Fibroblast of lung (primary cell): Measurements from ENCODE around the gene SLC27A3. TPM values are rescaled to one million over a fixed set of nuclear protein-coding genes. Genes with fewer than 3 reads are reported as not detected.

Source experiments
- DNase-seq, 2 donors: peaks; one replicate each; pipeline versions ENCODE4 v3.0.0 to v3.0.0-alpha.2; 2010; ENCODE audit warnings: low read depth in 2 of 2
- H2AFZ ChIP-seq: 2 replicates; pipeline ENCODE4 v1.5.1; 2012; ENCODE audit warnings: low read length, control low read depth, inconsistent platforms
- H3K27ac ChIP-seq: 2 replicates; pipeline ENCODE4 v1.5.1; 2011; ENCODE audit warnings: low read length, control low read depth; ENCODE audit not compliant: insufficient read depth
- H3K27me3 ChIP-seq: 2 replicates; pipeline ENCODE4 v1.5.1; 2011; ENCODE audit warnings: mild to moderate bottlenecking, low read length; ENCODE audit not compliant: control insufficient read depth, insufficient read depth
- H3K36me3 ChIP-seq: 2 replicates; pipeline ENCODE4 v1.5.1; 2011; ENCODE audit warnings: low read length; ENCODE audit not compliant: control insufficient read depth, insufficient read depth
- H3K4me1 ChIP-seq: 2 replicates; pipeline ENCODE4 v1.5.1; 2011; ENCODE audit warnings: low read length; ENCODE audit not compliant: control insufficient read depth, insufficient read depth; ENCODE audit errors: extremely low read depth
- H3K4me2 ChIP-seq: 2 replicates; pipeline ENCODE4 v1.5.1; 2011; ENCODE audit warnings: low read length, control low read depth; ENCODE audit not compliant: insufficient read depth; ENCODE audit errors: extremely low read depth
- H3K4me3 ChIP-seq, 4 experiments: fragments of 200-600 bp in 1 of 4; sonication (generic) in 1 of 4; replicated peaks in 1 of 4; 2 replicates each; pipeline ENCODE4 v1.5.1; 2011 to 2016; ENCODE audit warnings: low read length in 4 of 4, low read depth in 3 of 4, mild to moderate bottlenecking in 3 of 4, control low read depth in 2 of 4, inconsistent platforms in 1 of 4, mixed read lengths in 1 of 4; ENCODE audit not compliant: insufficient read depth in 1 of 4; ENCODE audit errors: control extremely low read depth in 1 of 4
- H3K79me2 ChIP-seq: 2 replicates; pipeline ENCODE4 v1.5.1; 2012; ENCODE audit warnings: mild to moderate bottlenecking, low read length, inconsistent platforms; ENCODE audit not compliant: control insufficient read depth, insufficient read depth
- H3K9ac ChIP-seq: 2 replicates; pipeline ENCODE4 v1.5.1; 2011; ENCODE audit warnings: mild to moderate bottlenecking, low read length, control low read depth; ENCODE audit not compliant: insufficient read depth
- H3K9me3 ChIP-seq: 2 replicates; pipeline ENCODE4 v1.5.1; 2012; ENCODE audit warnings: low read depth, low read length; ENCODE audit not compliant: control insufficient read depth, insufficient read depth
- H4K20me1 ChIP-seq: 2 replicates; pipeline ENCODE4 v1.5.1; 2011; ENCODE audit warnings: low read length; ENCODE audit not compliant: control insufficient read depth, insufficient read depth; ENCODE audit errors: extremely low read depth
- EZH2 ChIP-seq: IDR thresholded peaks from 2 replicates; pipeline ENCODE4 v1.5.1; 2012; ENCODE audit warnings: low read length, control low read depth, mild to moderate bottlenecking; ENCODE audit errors: missing control alignments
- polyA plus RNA-seq, 2 donors: library from polyadenylated mRNA; depleted of rRNA in 1 of 2; stranded (reverse) in 1 of 2; unstranded in 1 of 2; fragments of >200 nt; gene quantifications; 2 replicates each; pipeline ENCODE4 v1.2.1, GENCODE V29; 2011 to 2012; ENCODE audit warnings: missing spikeins in 1 of 2
- total RNA-seq: library from RNA; depleted of rRNA; stranded (reverse); fragments of >200 nt; gene quantifications from 2 replicates; pipeline ENCODE4 v1.2.1, GENCODE V29; 2014
- TF ChIP-seq, protein P1 (sequence below), 2 donors: IDR thresholded peaks in 1 of 2; conservative IDR thresholded peaks in 1 of 2; 1 replicate in 1 of 2; 2 replicates in 1 of 2; pipeline ENCODE4 v1.5.1; 2011 to 2012; ENCODE audit warnings: low read length in 2 of 2, control low read depth in 1 of 2, inconsistent platforms in 1 of 2, low read depth in 1 of 2, mild to moderate bottlenecking in 1 of 2

The SLC27A3 gene
- total and polyA plus RNA-seq, 2 donors (not counting 1 experiment from before 2014, with no cell fraction given), result 9.7 to 30.6 TPM

DNA sequence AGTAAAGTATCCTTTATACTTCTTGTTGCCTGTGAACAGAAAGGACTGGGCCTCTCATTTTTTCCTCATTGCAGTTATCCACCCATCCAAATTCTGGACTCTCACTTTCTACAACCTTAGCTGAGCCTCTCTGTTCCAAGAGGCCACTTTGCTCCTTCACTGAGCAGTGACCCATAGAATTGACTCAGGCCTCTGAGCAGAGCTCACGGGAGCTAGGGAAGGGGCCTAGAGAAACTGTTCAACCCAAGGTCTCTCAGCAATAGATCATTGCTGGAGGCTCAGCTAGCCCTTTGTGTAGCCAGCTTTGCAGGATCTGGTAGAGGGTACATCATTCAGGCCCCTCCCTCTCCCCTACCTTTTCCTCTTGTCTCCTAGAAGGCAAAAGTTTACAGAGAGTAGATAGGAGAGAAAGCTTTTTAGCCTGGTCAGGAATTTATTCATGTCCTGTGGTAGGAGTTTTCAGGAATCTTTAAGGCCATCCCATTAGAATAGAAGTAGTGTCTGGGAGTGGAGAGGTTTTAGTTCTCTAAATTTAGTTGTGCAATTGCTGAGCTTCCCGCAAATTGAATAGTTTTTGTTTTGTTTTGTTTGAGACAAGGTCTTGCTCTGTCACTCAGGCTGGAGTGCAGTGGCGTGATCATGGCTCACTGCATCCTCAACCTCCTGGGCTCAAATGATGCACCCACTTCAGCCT, 40.7 kb upstream of the SLC27A3 start:
- Histone ChIP-seq H4K20me1 (no peaks in the 10 kb centered on the region), H3K4me1 (peaks cover 5% of the 10 kb centered on the region), H3K36me3 (peaks cover 1% of the 10 kb centered on the region), H3K4me2 (no peak overlapping the region), H2AFZ (no peak overlapping the region), H3K9ac (no peak overlapping the region), H3K4me3 (no peak overlapping the region), H3K79me2 (no peaks in the 10 kb centered on the region), H3K9me3 (no peaks in the 10 kb centered on the region), H3K27ac (no peak overlapping the region), H3K27me3 (no peaks in the 10 kb centered on the region)
- DNase-seq, result no peak
- TF ChIP-seq EZH2, result no peak
- TF ChIP-seq, protein P1, sequence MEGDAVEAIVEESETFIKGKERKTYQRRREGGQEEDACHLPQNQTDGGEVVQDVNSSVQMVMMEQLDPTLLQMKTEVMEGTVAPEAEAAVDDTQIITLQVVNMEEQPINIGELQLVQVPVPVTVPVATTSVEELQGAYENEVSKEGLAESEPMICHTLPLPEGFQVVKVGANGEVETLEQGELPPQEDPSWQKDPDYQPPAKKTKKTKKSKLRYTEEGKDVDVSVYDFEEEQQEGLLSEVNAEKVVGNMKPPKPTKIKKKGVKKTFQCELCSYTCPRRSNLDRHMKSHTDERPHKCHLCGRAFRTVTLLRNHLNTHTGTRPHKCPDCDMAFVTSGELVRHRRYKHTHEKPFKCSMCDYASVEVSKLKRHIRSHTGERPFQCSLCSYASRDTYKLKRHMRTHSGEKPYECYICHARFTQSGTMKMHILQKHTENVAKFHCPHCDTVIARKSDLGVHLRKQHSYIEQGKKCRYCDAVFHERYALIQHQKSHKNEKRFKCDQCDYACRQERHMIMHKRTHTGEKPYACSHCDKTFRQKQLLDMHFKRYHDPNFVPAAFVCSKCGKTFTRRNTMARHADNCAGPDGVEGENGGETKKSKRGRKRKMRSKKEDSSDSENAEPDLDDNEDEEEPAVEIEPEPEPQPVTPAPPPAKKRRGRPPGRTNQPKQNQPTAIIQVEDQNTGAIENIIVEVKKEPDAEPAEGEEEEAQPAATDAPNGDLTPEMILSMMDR (conservative IDR thresholded peaks at IDR 0.05 in 1 of 2, IDR thresholded peaks at IDR 0.05 in 1 of 2; ENCODE audit: low read depth in 1 of 2, low read length in 2 of 2), result no peak

DNA sequence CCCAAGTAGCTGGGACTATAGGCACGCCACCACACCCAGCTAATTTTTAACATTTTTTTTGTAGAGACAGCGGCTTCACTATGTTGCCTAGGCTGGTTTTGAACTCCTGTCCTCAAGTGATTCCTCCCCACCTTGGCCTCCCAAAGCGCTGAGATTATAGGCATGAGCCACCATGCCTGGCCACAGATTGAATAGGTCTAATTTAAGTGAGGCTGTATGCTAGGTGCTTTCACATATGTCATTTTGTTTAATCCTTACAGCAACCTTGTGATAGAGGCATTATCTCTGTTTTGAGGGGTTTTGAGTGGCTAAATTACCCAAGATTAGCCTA, 40.2 kb upstream of the SLC27A3 start:
- Histone ChIP-seq H3K4me3 (no peak overlapping the region), H3K4me1 (peaks cover under 1% of the 10 kb centered on the region), H3K9me3 (no peaks in the 10 kb centered on the region), H2AFZ (no peak overlapping the region), H4K20me1 (no peaks in the 10 kb centered on the region), H3K4me2 (no peak overlapping the region), H3K9ac (no peak overlapping the region), H3K36me3 (peaks cover 1% of the 10 kb centered on the region), H3K27ac (no peak overlapping the region), H3K79me2 (no peaks in the 10 kb centered on the region), H3K27me3 (no peaks in the 10 kb centered on the region)
- no peak for TF ChIP-seq EZH2
- TF ChIP-seq, protein P1 (conservative IDR thresholded peaks at IDR 0.05 in 1 of 2, IDR thresholded peaks at IDR 0.05 in 1 of 2; ENCODE audit: low read depth in 1 of 2, low read length in 2 of 2), result no peak
- DNase-seq, result no peak

DNA sequence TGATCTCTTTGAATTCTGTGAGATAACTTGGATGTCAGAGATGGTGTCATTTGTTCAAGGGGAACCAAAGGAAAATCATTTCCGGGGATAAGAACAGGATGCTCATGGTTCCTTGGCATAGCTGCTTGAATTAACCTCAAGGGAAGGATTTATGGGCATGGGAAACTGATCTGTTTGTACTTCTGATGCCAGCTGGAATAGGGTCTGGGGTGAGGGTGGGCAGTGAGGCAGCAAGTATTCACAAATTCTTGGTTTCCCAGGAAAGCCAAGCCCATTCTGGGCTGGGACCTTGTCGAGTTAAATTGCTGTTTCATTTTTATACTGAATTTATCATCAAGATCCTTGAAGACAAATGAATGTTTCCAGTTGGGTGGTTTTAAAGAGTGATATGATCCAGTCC, 33.2 kb upstream of the SLC27A3 start:
- Histone ChIP-seq H3K27me3 (no peaks in the 10 kb centered on the region), H3K79me2 (no peaks in the 10 kb centered on the region), H3K4me1 (no peaks in the 10 kb centered on the region), H3K36me3 (peaks cover 5% of the 10 kb centered on the region), H3K4me3 (no peak overlapping the region), H3K9ac (no peak overlapping the region), H4K20me1 (no peaks in the 10 kb centered on the region), H2AFZ (no peak overlapping the region), H3K9me3 (no peaks in the 10 kb centered on the region), H3K27ac (no peak overlapping the region), H3K4me2 (no peak overlapping the region)
- no peak for TF ChIP-seq EZH2
- TF ChIP-seq, protein P1 (conservative IDR thresholded peaks at IDR 0.05 in 1 of 2, IDR thresholded peaks at IDR 0.05 in 1 of 2; ENCODE audit: low read depth in 1 of 2, low read length in 2 of 2), result no peak
- no peak for DNase-seq
